ENCODE measurements around the gene PCDHGA11.
"Not testable (repeated sequence)": the region's sequence is repeated elsewhere in the genome, so short reads cannot be mapped to it uniquely, and the experiment has no call there.

PCDHGA11 gene

DNA sequence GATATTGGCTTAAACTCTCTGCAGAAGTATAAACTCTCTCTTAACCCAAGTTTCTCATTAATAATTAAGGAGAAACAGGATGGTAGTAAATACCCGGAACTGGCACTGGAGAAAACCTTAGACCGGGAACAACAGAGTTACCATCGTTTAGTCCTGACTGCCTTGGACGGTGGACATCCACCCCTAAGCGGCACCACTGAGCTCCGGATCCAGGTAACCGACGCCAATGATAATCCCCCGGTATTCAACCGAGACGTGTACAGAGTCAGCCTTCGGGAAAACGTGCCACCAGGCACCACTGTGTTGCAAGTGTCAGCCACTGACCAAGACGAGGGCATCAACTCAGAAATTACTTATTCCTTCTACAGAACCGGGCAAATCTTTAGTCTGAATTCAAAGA, 22.2 kb upstream of the PCDHGA11 start:
- no peak for DNase-seq (ENCODE audit: low read depth in 2 of 2)

DNA sequence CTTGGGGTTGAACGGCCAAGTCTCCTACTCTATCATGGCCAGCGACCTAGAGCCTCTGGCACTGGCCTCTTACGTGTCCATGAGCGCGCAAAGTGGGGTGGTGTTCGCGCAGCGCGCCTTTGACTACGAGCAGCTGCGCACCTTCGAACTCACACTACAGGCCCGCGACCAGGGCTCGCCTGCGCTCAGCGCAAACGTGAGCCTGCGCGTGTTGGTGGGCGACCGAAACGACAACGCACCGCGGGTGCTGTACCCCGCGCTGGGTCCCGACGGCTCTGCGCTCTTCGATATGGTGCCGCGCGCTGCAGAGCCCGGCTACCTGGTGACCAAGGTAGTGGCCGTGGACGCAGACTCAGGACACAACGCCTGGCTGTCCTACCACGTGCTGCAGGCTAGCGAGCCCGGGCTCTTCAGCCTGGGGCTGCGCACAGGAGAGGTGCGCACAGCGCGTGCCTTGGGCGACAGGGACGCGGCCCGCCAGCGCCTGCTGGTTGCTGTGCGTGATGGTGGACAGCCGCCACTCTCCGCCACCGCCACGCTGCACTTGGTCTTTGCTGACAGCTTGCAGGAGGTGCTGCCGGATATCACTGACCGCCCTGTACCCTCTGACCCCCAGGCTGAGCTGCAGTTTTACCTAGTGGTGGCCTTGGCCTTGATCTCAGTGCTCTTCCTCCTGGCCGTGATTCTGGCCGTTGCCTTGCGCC, 21.1 kb upstream of the PCDHGA11 start:
- DNase-seq (ENCODE audit: low read depth in 2 of 2): no peak

GRCh38 chr5:141402553-141403243, 18.2 kb upstream of the PCDHGA11 start, which contains the start of gene PCDHGA9:
Gene PCDHGA9, plus strand, starts transcription at chr5:141402778. Its CDS starts 175 bp downstream, at chr5:141402953.
- no peak for DNase-seq (ENCODE audit: low read depth in 2 of 2)

GRCh38 chr5:141403387-141403786, 17.5 kb upstream of the PCDHGA11 start:
- DNase-seq (ENCODE audit: low read depth in 2 of 2): no peak

GRCh38 chr5:141407790-141408505, 12.9 kb upstream of the PCDHGA11 start, which contains the start of gene PCDHGB6:
Gene PCDHGB6, plus strand, starts transcription at chr5:141408021. Its CDS starts 182 bp downstream, at chr5:141408203.
- not testable (repeated sequence) for DNase-seq (ENCODE audit: low read depth in 2 of 2)

GRCh38 chr5:141409598-141410306, 11.1 kb upstream of the PCDHGA11 start:
- DNase-seq (ENCODE audit: low read depth in 2 of 2): no peak

GRCh38 chr5:141411575-141411974, 9.3 kb upstream of the PCDHGA11 start:
- DNase-seq (ENCODE audit: low read depth in 2 of 2): no peak

DNA sequence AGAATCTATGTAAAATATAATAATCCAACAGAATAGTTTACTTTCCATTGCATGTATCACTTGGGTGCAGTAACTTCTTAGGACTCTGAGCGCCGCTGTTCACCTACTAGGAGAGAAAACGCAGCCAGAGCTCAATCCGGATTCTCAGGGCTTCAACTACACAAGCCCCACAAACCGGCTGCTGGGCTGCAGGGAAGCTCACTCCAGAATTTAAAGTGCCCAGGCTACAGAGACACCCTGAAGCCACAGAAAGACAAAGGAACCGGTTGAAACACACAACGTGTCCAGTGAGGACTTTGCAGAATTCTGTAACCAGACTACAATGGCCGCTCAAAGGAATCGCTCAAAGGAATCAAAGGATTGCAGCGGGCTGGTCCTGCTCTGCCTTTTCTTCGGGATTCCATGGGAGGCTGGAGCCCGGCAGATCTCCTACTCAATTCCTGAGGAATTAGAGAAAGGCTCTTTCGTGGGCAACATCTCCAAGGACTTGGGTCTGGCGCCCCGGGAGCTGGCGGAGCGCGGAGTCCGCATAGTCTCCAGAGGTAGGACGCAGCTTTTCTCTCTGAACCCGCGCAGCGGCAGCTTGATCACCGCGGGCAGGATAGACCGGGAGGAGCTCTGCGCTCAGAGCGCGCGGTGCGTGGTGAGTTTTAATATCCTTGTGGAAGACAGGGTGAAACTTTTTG, 7.9 kb upstream of the PCDHGA11 start, which contains the start of gene PCDHGA10:
Gene PCDHGA10, plus strand, starts transcription at position 134 of the 686 bp plus-strand sequence. Its CDS starts 189 bp downstream, at position 323.
- peak in 1 of 2 donors; percentile 26 for DNase-seq (ENCODE audit: low read depth in 2 of 2)

- no peak for DNase-seq (ENCODE audit: low read depth in 2 of 2)
Measured at GRCh38 chr5:141413540-141414069, 7.2 kb upstream of the PCDHGA11 start.

DNA sequence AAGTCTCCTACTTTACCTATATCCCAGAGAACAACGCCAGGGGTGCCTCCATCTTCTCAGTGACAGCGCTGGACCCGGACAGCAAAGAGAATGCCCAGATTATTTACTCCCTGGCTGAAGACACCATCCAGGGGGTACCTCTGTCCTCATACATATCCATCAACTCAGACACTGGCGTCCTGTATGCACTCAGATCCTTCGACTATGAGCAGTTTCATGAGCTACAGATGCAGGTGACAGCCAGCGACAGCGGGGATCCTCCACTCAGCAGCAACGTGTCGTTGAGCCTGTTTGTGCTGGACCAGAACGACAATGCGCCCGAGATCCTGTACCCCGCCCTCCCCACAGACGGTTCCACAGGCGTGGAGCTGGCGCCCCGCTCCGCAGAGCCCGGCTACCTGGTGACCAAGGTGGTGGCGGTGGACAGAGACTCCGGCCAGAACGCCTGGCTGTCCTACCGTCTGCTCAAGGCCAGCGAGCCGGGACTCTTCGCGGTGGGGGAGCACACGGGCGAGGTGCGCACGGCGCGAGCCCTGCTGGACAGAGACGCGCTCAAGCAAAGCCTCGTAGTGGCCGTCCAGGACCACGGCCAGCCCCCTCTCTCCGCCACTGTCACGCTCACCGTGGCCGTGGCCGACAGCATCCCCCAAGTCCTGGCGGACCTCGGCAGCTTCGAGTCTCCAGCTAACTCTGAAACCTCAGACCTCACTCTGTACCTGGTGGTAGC, 6.1 kb upstream of the PCDHGA11 start:
- not testable (repeated sequence) for DNase-seq (ENCODE audit: low read depth in 2 of 2)

DNA sequence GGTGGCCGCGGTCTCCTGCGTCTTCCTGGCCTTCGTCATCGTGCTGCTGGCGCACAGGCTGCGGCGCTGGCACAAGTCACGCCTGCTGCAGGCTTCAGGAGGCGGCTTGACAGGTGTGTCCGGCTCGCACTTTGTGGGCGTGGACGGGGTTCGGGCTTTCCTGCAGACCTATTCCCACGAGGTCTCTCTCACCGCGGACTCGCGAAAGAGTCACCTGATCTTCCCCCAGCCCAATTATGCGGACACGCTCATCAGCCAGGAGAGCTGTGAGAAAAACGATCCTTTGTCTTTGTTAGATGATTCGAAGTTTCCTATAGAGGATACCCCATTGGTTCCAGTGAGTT, 5.6 kb upstream of the PCDHGA11 start:
- DNase-seq (ENCODE audit: low read depth in 2 of 2): not testable (repeated sequence)

GRCh38 chr5:141417494-141418172, 3.2 kb upstream of the PCDHGA11 start, which contains the start of gene PCDHGB7:
Gene PCDHGB7, plus strand, starts transcription at chr5:141417677. Its CDS starts 183 bp downstream, at chr5:141417860.
- DNase-seq (ENCODE audit: low read depth in 2 of 2): peak; percentile 37 to 51

- no peak for DNase-seq (ENCODE audit: low read depth in 2 of 2)
Measured at GRCh38 chr5:141419074-141419880, 1.6 kb upstream of the PCDHGA11 start.

GRCh38 chr5:141421489-141421855, 621 bp downstream of the PCDHGA11 start:
- DNase-seq (ENCODE audit: low read depth in 2 of 2): no peak

DNA sequence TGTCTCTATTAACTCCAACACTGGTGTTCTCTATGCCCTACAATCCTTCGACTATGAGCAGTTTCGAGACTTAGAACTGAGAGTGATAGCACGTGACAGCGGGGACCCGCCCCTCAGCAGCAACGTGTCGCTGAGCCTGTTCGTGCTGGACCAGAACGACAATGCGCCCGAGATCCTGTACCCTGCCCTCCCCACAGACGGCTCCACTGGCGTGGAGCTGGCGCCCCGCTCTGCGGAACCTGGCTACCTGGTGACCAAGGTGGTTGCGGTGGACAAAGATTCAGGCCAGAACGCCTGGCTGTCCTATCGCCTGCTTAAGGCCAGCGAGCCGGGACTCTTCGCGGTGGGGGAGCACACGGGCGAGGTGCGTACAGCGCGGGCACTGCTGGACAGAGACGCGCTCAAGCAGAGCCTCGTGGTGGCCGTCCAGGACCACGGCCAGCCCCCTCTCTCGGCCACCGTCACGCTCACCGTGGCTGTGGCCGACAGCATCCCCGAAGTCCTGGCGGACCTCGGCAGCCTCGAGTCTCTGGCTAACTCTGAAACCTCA, 2.0 kb downstream of the PCDHGA11 start:
- DNase-seq (ENCODE audit: low read depth in 2 of 2): no peak

- no peak for DNase-seq (ENCODE audit: low read depth in 2 of 2)
Measured at GRCh38 chr5:141427783-141428426, 7.1 kb downstream of the PCDHGA11 start.

DNA sequence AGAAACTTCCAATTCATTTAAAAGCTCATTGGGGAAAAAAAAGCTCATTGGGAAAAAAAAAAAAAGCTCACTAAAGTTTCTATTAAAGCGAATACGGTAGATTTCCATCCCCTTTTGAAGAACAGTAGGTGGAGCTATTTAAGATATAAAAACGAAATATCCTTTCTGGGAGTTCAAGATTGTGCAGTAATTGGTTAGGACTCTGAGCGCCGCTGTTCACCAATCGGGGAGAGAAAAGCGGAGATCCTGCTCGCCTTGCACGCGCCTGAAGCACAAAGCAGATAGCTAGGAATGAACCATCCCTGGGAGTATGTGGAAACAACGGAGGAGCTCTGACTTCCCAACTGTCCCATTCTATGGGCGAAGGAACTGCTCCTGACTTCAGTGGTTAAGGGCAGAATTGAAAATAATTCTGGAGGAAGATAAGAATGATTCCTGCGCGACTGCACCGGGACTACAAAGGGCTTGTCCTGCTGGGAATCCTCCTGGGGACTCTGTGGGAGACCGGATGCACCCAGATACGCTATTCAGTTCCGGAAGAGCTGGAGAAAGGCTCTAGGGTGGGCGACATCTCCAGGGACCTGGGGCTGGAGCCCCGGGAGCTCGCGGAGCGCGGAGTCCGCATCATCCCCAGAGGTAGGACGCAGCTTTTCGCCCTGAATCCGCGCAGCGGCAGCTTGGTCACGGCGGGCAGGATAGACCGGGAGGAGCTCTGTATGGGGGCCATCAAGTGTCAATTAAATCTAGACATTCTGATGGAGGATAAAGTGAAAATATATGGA, 9.7 kb downstream of the PCDHGA11 start, which contains the start of gene PCDHGA12:
Gene PCDHGA12, plus strand, starts transcription at position 176 of the 782 bp plus-strand sequence. Its CDS starts 253 bp downstream, at position 429.
- no peak for DNase-seq (ENCODE audit: low read depth in 2 of 2)

Measured in stimulated activated CD8-positive, alpha-beta memory T cell treated with anti-CD3 and anti-CD28 coated beads, Interleukin-2, amount 100 ng/mL, for 48 hours (primary cell).